HepG2 (cell line): ENCODE data around the gene DUS3L. TPM values are rescaled to one million over a fixed set of nuclear protein-coding genes. Genes with fewer than 3 reads are reported as not detected.

ENCODE experiments used
- ATAC-seq: fragments of 200-7000 bp; cut with Tn5 transposase; 3 replicates; pipeline ENCODE4 v1.9.1; 2020; ENCODE audit warnings: mild to moderate bottlenecking, moderate library complexity
- BruUV-seq: library from RNA; stranded (reverse); fragments of 400-500 nt; replicated peaks from 2 replicates; lab custom pipeline; 2021; lab: Mats Ljungman, UMichigan
- CTCF ChIA-PET: fragments of 300-600 bp; formaldehyde crosslinking; extraction: SDS; loops from one replicate; lab custom pipeline; 2021; ENCODE audit warnings: low total read pairs, inconsistent platforms, low intra/inter-chr PET ratio; lab: Yijun Ruan, JAX
- POLR2A ChIA-PET: fragments of 350-600 bp; sonication (Branson Sonifier 250); formaldehyde crosslinking; loops from one replicate; lab custom pipeline; 2020; ENCODE audit warnings: antibody characterized with exemption, inconsistent platforms; lab: Yijun Ruan, JAX
- DNase-seq: peaks from one replicate; pipeline ENCODE4 v3.0.0-alpha.2; 2015; ENCODE audit warnings: low spot score
- FAIRE-seq: peaks from 3 replicates; lab custom pipeline; 2011; peaks lifted over from hg19 to GRCh38; lab: Jason Lieb, UNC
- H2AFZ ChIP-seq: one replicate; pipeline ENCODE4 v1.6.1; 2011; ENCODE audit warnings: low read length, inconsistent platforms
- H3K27ac ChIP-seq: fragments of 300-600 bp; 3 replicates; pipeline ENCODE4 v1.8.0; 2011; ENCODE audit warnings: mixed run types, mild to moderate bottlenecking, mixed read lengths, low read length, inconsistent platforms; ENCODE audit not compliant: insufficient read depth; ENCODE audit errors: extremely low read length
- H3K27me3 ChIP-seq, 2 experiments: fragments of 200-600 bp in 1 of 2; 2 replicates in 1 of 2; 3 replicates in 1 of 2; pipeline versions ENCODE4 v1.6.0 to v1.8.0; 2011; ENCODE audit warnings: low read length in 2 of 2, mild to moderate bottlenecking in 2 of 2, moderate library complexity in 2 of 2, inconsistent platforms in 1 of 2; ENCODE audit not compliant: insufficient read depth in 2 of 2, control insufficient read depth in 1 of 2
- H3K36me3 ChIP-seq, 2 experiments: fragments of 200-600 bp in 1 of 2; replicated peaks in 1 of 2; 2 replicates in 1 of 2; 3 replicates in 1 of 2; pipeline versions ENCODE4 v1.5.1 to v1.8.0; 2011; ENCODE audit warnings: low read length in 2 of 2, inconsistent platforms in 1 of 2; ENCODE audit not compliant: insufficient read depth in 2 of 2, control insufficient read depth in 1 of 2
- H3K4me1 ChIP-seq: 2 replicates; pipeline ENCODE4 v1.5.1; 2012; ENCODE audit warnings: low read length, inconsistent platforms; ENCODE audit not compliant: insufficient read depth
- H3K4me2 ChIP-seq: 2 replicates; pipeline ENCODE4 v1.6.0; 2011; ENCODE audit warnings: low read depth, low read length, inconsistent platforms
- H3K4me3 ChIP-seq, 3 experiments: fragments of 200-600 bp in 1 of 3; sonication (generic), shearing (Covaris generic) in 1 of 3; replicated peaks in 1 of 3; 2 replicates each; pipeline ENCODE4 v1.5.1; 2011 to 2016; ENCODE audit warnings: low read length in 3 of 3, inconsistent platforms in 2 of 3, low read depth in 2 of 3, mild to moderate bottlenecking in 2 of 3, control low read depth in 1 of 3, mixed read lengths in 1 of 3; ENCODE audit not compliant: insufficient read depth in 1 of 3
- H3K79me2 ChIP-seq: one replicate; pipeline ENCODE4 v1.6.1; 2011; ENCODE audit warnings: low read length, inconsistent platforms; ENCODE audit not compliant: insufficient read depth
- H3K9ac ChIP-seq: 2 replicates; pipeline ENCODE4 v1.6.0; 2011; ENCODE audit warnings: mild to moderate bottlenecking, low read depth, low read length, inconsistent platforms; ENCODE audit not compliant: insufficient read depth
- H3K9me3 ChIP-seq: 2 replicates; pipeline ENCODE4 v1.5.1; 2012; ENCODE audit warnings: mild to moderate bottlenecking, low read length
- H4K20me1 ChIP-seq: 2 replicates; pipeline ENCODE4 v1.6.0; 2011; ENCODE audit warnings: inconsistent platforms, mild to moderate bottlenecking, low read length, moderate library complexity; ENCODE audit not compliant: insufficient read depth
- DMTF1 ChIP-seq: sonication (generic); formaldehyde crosslinking; IDR thresholded peaks from 2 replicates; pipeline ENCODE4 v1.4.0; 2020; ENCODE audit warnings: mild to moderate bottlenecking, missing genetic modification reagents
- PPARG ChIP-seq: conservative IDR thresholded peaks from 2 replicates; pipeline ENCODE4 v1.6.1; 2016; ENCODE audit warnings: missing biosample characterization, missing genetic modification reagents
- PRMT3 ChIP-seq: sonication (generic); formaldehyde crosslinking; IDR thresholded peaks from 2 replicates; pipeline ENCODE4 v1.8.1; 2022; ENCODE audit warnings: low read depth, mild to moderate bottlenecking, moderate library complexity, missing genetic modification reagents, borderline replicate concordance
- SP1 ChIP-seq, 2 experiments: fragments of 450-650 bp in 1 of 2; sonication (generic) in 1 of 2; formaldehyde crosslinking in 1 of 2; IDR thresholded peaks; 2 replicates each; pipeline versions ENCODE4 v1.4.0 to v1.6.1; 2016 to 2020; ENCODE audit warnings: missing genetic modification reagents in 1 of 2
- TARDBP ChIP-seq: sonication (generic); formaldehyde crosslinking; IDR thresholded peaks from 2 replicates; pipeline ENCODE4 v1.8.0; 2022; ENCODE audit warnings: mild to moderate bottlenecking, missing genetic modification reagents
- ZBTB20 ChIP-seq: sonication (generic); formaldehyde crosslinking; IDR thresholded peaks from 2 replicates; pipeline ENCODE4 v1.8.1; 2023; ENCODE audit warnings: missing genetic modification reagents, low read depth, mild to moderate bottlenecking, borderline replicate concordance
- ZFP36 ChIP-seq: fragments of 150-350 bp; IDR thresholded peaks from 2 replicates; pipeline ENCODE4 v1.6.1; 2018; ENCODE audit warnings: borderline replicate concordance, low read length, low read depth; ENCODE audit not compliant: partially characterized antibody
- ZFP82 ChIP-seq: sonication (generic); formaldehyde crosslinking; IDR thresholded peaks from 2 replicates; pipeline ENCODE4 v1.5.1; 2020; ENCODE audit warnings: mild to moderate bottlenecking, missing genetic modification reagents, borderline replicate concordance
- ZKSCAN5 ChIP-seq: sonication (generic); formaldehyde crosslinking; IDR thresholded peaks from 2 replicates; pipeline ENCODE4 v1.5.1; 2020; ENCODE audit warnings: mild to moderate bottlenecking, missing genetic modification reagents
- ZMYM4 ChIP-seq: sonication (generic); formaldehyde crosslinking; IDR thresholded peaks from 2 replicates; pipeline ENCODE4 v1.8.1; 2023; ENCODE audit warnings: mild to moderate bottlenecking, missing genetic modification reagents
- ZNF234 ChIP-seq: sonication (generic); formaldehyde crosslinking; conservative IDR thresholded peaks from 2 replicates; pipeline ENCODE4 v1.5.1; 2020; ENCODE audit warnings: mild to moderate bottlenecking, missing genetic modification reagents
- ZNF292 ChIP-seq: sonication (generic); formaldehyde crosslinking; IDR thresholded peaks from 2 replicates; pipeline ENCODE4 v1.8.1; 2022; ENCODE audit warnings: mild to moderate bottlenecking, low read depth, missing genetic modification reagents, borderline replicate concordance
- ZNF709 ChIP-seq: sonication (generic); formaldehyde crosslinking; IDR thresholded peaks from 2 replicates; pipeline ENCODE4 v1.5.0; 2020; ENCODE audit warnings: mild to moderate bottlenecking, missing genetic modification reagents
- WGBS: methylation state at CpG from one replicate; pipeline ENCODE4 v1.1.6; 2017; ENCODE audit warnings: low lambda C conversion rate; 5-methylcytosine and 5-hydroxymethylcytosine counted together
- in situ Hi-C: cut with HindIII; loops from 2 replicates; pipeline ENCODE4 v1.10.0; 2017; ENCODE audit warnings: low pct_unique_long_range_greater_than_20kb; ENCODE audit not compliant: extremely low pct_ligation_motif_present
- intact Hi-C: fragments of 100-400 bp; cut with micrococcal nuclease; formaldehyde crosslinking; loops from one replicate; pipeline ENCODE4 v1.10.0; 2022; ENCODE audit not compliant: unreplicated experiment
- polyA plus RNA-seq, 8 experiments: library from polyadenylated mRNA; depleted of rRNA in 3 of 8; stranded (reverse) in 7 of 8; unstranded in 1 of 8; fragments of >200 nt; fragmentation: Illumina TruSeq in 4 of 8; extraction: Trizol in 4 of 8; gene quantifications; 2 replicates each; pipeline versions ENCODE4 v1.2.1 to v1.2.3, GENCODE V29; 2011 to 2016; ENCODE audit warnings: low read depth in 4 of 8, missing spikeins in 1 of 8, mixed read lengths in 1 of 8; ENCODE audit not compliant: insufficient read depth in 1 of 8
- total RNA-seq, 5 experiments: library from RNA; depleted of rRNA; stranded (reverse); fragments of >200 nt; fragmentation: Illumina TruSeq; extraction: Trizol; gene quantifications; 2 replicates each; pipeline ENCODE4 v1.2.3, GENCODE V29; 2016; ENCODE audit warnings: low read depth in 1 of 5

Gene DUS3L
- total and polyA plus RNA-seq, 2 of the 13 experiments (the other 11 are each of a cell fraction or from before 2014, with no cell fraction given): 13.3 to 25.1 TPM

- Histone ChIP-seq H3K4me2 (no peak overlapping the region), H3K79me2 (no peaks in the 10 kb centered on the region), H3K9me3 (no peaks in the 10 kb centered on the region), H3K4me3 (no peak overlapping the region), H3K9ac (no peak overlapping the region), H3K36me3 (no peaks in the 10 kb centered on the region), H3K27ac (no peak overlapping the region), H3K4me1 (peaks cover 14% of the 10 kb centered on the region), H3K27me3 (peaks cover 0 to 10% of the 10 kb centered on the region in 2 experiments; a peak in 4 of 5 replicates), H2AFZ (no peak overlapping the region), H4K20me1 (no peaks in the 10 kb centered on the region)
- ATAC-seq: no peak
- 89% methylated on average over 18 of the region's 19 CpGs for WGBS
- POLR2A ChIA-PET: no interaction called here
- intact Hi-C loops: no loop called here
- FAIRE-seq: no peak
- in situ Hi-C loops: no loop called here
- CTCF ChIA-PET: no interaction called here
- no TSS peak for BruUV-seq
- TF ChIP-seq ZMYM4 (CRISPR knock-in tag) (no peak), ZFP36 (no peak), TARDBP (CRISPR knock-in tag) (no peak), DMTF1 (CRISPR knock-in tag) (no peak), ZKSCAN5 (CRISPR knock-in tag) (no peak), ZNF234 (CRISPR knock-in tag) (no peak), ZBTB20 (no peak), ZNF709 (CRISPR knock-in tag) (no peak), SP1 (IDR thresholded peaks at IDR 0.05) (no peak), SP1 (CRISPR knock-in tag; IDR thresholded peaks at IDR 0.05) (no peak), PRMT3 (CRISPR knock-in tag) (no peak), ZFP82 (no peak), PPARG (CRISPR knock-in tag) (no peak), ZNF292 (CRISPR knock-in tag) (no peak)
- no peak for DNase-seq
These were observed 18.5 kb downstream of the DUS3L start for GRCh38 chr19:5772416-5772815.
